Large intestine (tissue), 3 donors: ENCODE measurements around the gene CREM. TPM values are rescaled to one million over a fixed set of nuclear protein-coding genes. Genes with fewer than 3 reads are reported as not detected.

Experiments
- DNase-seq, 2 donors: peaks; one replicate each; pipeline versions ENCODE4 v3.0.0 to v3.0.0-alpha.2; 2013
- H3K27ac ChIP-seq: one replicate; pipeline ENCODE4 v1.5.1; 2013; ENCODE audit warnings: low read length
- H3K27me3 ChIP-seq: 2 replicates; pipeline ENCODE4 v1.6.1; 2013; ENCODE audit warnings: low read length; ENCODE audit not compliant: control insufficient read depth, insufficient read depth
- H3K36me3 ChIP-seq: 2 replicates; pipeline ENCODE4 v1.6.1; 2013; ENCODE audit warnings: low read length; ENCODE audit not compliant: control insufficient read depth, insufficient read depth
- H3K4me1 ChIP-seq: one replicate; pipeline ENCODE4 v1.6.1; 2013; ENCODE audit warnings: low read length; ENCODE audit not compliant: control insufficient read depth, insufficient read depth
- H3K4me3 ChIP-seq: one replicate; pipeline ENCODE4 v1.5.1; 2013; ENCODE audit warnings: low read length
- H3K9me3 ChIP-seq: one replicate; pipeline ENCODE4 v1.6.1; 2013; ENCODE audit warnings: mild to moderate bottlenecking, low read depth, low read length, moderate library complexity; ENCODE audit not compliant: control insufficient read depth
- WGBS: methylation state at CpG from one replicate; pipeline ENCODE4 v1.1.5; 2013; ENCODE audit warnings: low lambda C conversion rate; ENCODE audit not compliant: insufficient coverage; 5-methylcytosine and 5-hydroxymethylcytosine counted together
- polyA plus RNA-seq: library from polyadenylated mRNA; unstranded; fragments of 120-200 nt; gene quantifications from one replicate; pipeline ENCODE4 v1.2.1, GENCODE V29; 2013

Gene CREM
- polyA plus RNA-seq, 1 donor, result 24.2 TPM

- Histone ChIP-seq H3K4me3 (no peak overlapping the region), H3K9me3 (no peaks in the 10 kb centered on the region), H3K4me1 (no peaks in the 10 kb centered on the region), H3K27ac (no peak overlapping the region), H3K36me3 (no peaks in the 10 kb centered on the region), H3K27me3 (no peaks in the 10 kb centered on the region)
- no CpG with 5 or more reads among the region's 3 CpGs for WGBS
- no peak for DNase-seq
Measured at GRCh38 chr10:35188954-35189353, 62.3 kb downstream of the CREM start.

DNA sequence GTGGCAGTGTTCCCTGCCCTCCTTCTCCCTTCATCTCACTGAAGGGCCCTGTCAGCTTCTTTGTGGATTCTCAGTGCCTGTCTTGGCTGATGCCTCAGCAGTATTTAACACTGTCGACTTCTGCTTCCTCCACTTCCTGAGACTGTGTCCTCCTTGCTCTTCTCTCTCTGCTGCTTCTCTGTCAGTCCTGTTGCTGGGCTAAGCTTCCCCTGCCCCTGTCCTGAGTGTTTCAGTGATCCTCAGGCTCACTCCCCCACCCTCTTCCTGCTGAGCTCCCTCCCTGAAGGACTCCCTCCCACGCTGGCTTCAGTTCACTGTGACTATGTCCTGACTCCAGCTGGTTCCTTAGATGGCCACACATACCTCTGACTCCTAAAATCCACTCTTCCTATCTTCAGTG lies 64.9 kb downstream of the CREM start:
- Histone ChIP-seq H3K36me3 (no peaks in the 10 kb centered on the region), H3K4me1 (peaks cover 3% of the 10 kb centered on the region), H3K27me3 (no peaks in the 10 kb centered on the region), H3K4me3 (no peak overlapping the region), H3K27ac (no peak overlapping the region), H3K9me3 (no peaks in the 10 kb centered on the region)
- no peak for DNase-seq
- no CpG with 5 or more reads among the region's 2 CpGs for WGBS

DNA sequence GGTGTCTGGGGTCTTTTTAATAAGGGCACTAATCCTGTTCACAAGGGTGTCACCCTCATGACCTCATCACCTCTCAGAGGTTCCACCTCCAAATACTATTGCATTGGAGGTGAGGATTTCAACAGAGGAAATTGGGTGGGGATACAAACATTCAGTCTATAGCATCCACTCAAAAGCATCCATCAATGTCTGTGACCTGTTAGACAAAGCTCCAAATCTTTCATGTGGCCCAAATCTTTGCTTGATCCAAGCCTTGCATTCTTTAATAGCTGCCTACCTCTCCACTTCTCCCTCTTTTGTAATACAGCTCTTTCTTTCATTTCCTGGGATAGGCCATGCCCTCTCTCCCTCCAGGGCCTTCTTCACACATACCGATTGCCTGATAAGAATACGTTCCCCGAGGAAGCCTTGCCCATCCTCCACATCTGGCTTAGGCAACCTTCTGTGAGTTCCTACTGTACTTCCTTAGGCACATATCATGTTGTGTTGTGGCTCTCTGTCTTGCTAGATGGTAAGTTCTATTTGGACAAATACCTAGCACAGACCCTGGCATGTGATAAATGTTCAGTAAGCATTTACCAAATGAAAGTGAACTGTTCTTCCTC lies 66.1 kb downstream of the CREM start:
- Histone ChIP-seq H3K4me1 (peaks cover 3% of the 10 kb centered on the region), H3K36me3 (no peaks in the 10 kb centered on the region), H3K27ac (no peak overlapping the region), H3K27me3 (no peaks in the 10 kb centered on the region), H3K9me3 (no peaks in the 10 kb centered on the region), H3K4me3 (no peak overlapping the region)
- WGBS, result 80% methylated on average over 2 of the region's 3 CpGs
- DNase-seq, result no peak

- no peaks in the 10 kb centered on the region for H3K9me3 ChIP-seq
- no peak for DNase-seq
- no peak overlapping the region for H3K27ac ChIP-seq
- H3K27me3 ChIP-seq, result no peaks in the 10 kb centered on the region
- H3K36me3 ChIP-seq, result no peaks in the 10 kb centered on the region
- H3K4me3 ChIP-seq, result no peak overlapping the region
- peaks cover 3% of the 10 kb centered on the region for H3K4me1 ChIP-seq
Measured at GRCh38 chr10:35194471-35194870, 67.8 kb downstream of the CREM start.

GRCh38 chr10:35194906-35195305 lies 68.3 kb downstream of the CREM start:
- peak overlapping the region; percentile 94 for H3K27ac ChIP-seq
- no CpG with 5 or more reads among the region's 1 CpG for WGBS
- H3K9me3 ChIP-seq, result no peaks in the 10 kb centered on the region
- H3K4me3 ChIP-seq, result peak overlapping the region; percentile 44
- peak; percentile 26 to 57 for DNase-seq
- H3K4me1 ChIP-seq, result peaks cover 3% of the 10 kb centered on the region
- H3K27me3 ChIP-seq, result no peaks in the 10 kb centered on the region
- no peaks in the 10 kb centered on the region for H3K36me3 ChIP-seq

- DNase-seq, result peak; percentile 89 to 93
- Histone ChIP-seq H3K36me3 (no peaks in the 10 kb centered on the region), H3K27ac (peak overlapping the region; percentile 94), H3K4me1 (peaks cover 3% of the 10 kb centered on the region), H3K9me3 (no peaks in the 10 kb centered on the region), H3K4me3 (peak overlapping the region; percentile 44), H3K27me3 (no peaks in the 10 kb centered on the region)
- no CpG with 5 or more reads among the region's 15 CpGs for WGBS
Measured at GRCh38 chr10:35195361-35196306, 69.0 kb downstream of the CREM start.

GRCh38 chr10:35200487-35200886 lies 73.8 kb downstream of the CREM start:
- no CpG with 5 or more reads among the region's 1 CpG for WGBS
- DNase-seq, result no peak
- Histone ChIP-seq H3K4me1 (no peaks in the 10 kb centered on the region), H3K27ac (no peak overlapping the region), H3K27me3 (no peaks in the 10 kb centered on the region), H3K36me3 (no peaks in the 10 kb centered on the region), H3K9me3 (no peaks in the 10 kb centered on the region), H3K4me3 (no peak overlapping the region)

DNA sequence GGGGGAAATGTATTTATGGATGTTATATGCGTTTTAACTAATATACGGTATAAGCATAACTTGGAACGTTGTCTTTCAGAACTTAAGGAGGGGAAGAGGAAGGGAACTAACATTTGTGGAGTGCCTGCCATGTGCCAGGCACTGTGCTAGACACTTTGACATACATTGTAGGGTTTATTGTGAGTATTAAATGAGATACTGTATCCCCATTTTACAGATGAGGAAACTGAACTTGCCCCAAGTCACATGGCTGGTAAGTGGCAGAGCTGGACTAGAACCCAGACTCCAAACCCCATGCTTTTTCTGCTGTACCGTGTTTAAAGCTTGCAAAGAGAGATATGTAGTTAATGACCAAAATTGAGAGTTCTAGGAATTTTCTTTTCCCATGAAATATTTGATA lies 74.6 kb downstream of the CREM start:
- Histone ChIP-seq H3K9me3 (no peaks in the 10 kb centered on the region), H3K4me1 (no peaks in the 10 kb centered on the region), H3K27ac (no peak overlapping the region), H3K36me3 (no peaks in the 10 kb centered on the region), H3K27me3 (no peaks in the 10 kb centered on the region), H3K4me3 (no peak overlapping the region)
- no peak for DNase-seq
- 95% methylated on average over 4 of the region's 4 CpGs for WGBS

- H3K4me3 ChIP-seq, result no peak overlapping the region
- H3K27me3 ChIP-seq, result no peaks in the 10 kb centered on the region
- no peaks in the 10 kb centered on the region for H3K9me3 ChIP-seq
- H3K4me1 ChIP-seq, result no peaks in the 10 kb centered on the region
- H3K27ac ChIP-seq, result no peak overlapping the region
- peak in 1 of 2 donors; percentile 28 for DNase-seq
- H3K36me3 ChIP-seq, result no peaks in the 10 kb centered on the region
Measured at GRCh38 chr10:35202050-35202449, 75.4 kb downstream of the CREM start.

DNA sequence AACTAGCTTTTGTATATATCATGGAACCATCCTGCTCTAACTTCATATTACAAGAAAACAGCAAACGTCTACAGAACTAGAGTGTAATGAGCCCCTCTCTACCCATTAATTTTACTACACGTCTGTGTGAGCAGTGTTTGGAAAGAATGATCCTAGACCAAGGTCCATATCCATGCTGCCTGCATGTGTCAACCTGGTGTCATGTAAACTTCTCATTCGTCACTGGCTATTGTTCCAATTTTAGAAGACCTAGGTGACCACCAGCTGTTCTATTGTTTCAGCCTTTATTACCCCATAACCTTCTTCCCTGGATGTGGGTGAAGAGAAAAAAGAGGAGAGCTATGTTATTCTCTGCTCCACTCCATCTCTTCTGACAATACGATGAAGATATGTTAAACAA lies 77.1 kb downstream of the CREM start:
- H3K36me3 ChIP-seq, result no peaks in the 10 kb centered on the region

More for the DNA sequence above, 77.1 kb downstream of the CREM start:
- Histone ChIP-seq H3K27me3 (no peaks in the 10 kb centered on the region), H3K27ac (no peak overlapping the region), H3K4me3 (no peak overlapping the region), H3K9me3 (no peaks in the 10 kb centered on the region), H3K4me1 (no peaks in the 10 kb centered on the region)
- no CpG with 5 or more reads among the region's 4 CpGs for WGBS
- peak; percentile 40 to 54 for DNase-seq
